GM12801 (cell line): ENCODE measurements around the gene FNDC7.

Experiments used
- CTCF ChIP-seq: IDR thresholded peaks from one replicate; pipeline ENCODE4 v1.5.1; 2011; ENCODE audit warnings: control low read depth; ENCODE audit not compliant: insufficient read length; ENCODE audit errors: extremely low read depth

FNDC7 gene

GRCh38 chr1:108691942-108692723 is 20.6 kb upstream of the FNDC7 start, which contains the start of gene PRPF38B:
Gene PRPF38B (plus strand): TSS chr1:108692310. CDS start chr1:108692592, 282 bp downstream.
- no peak for TF ChIP-seq CTCF

GRCh38 chr1:108692724-108693655 is 19.7 kb upstream of the FNDC7 start:
- TF ChIP-seq CTCF, result no peak

GRCh38 chr1:108695535-108695934 is 17.2 kb upstream of the FNDC7 start:
- no peak for TF ChIP-seq CTCF

GRCh38 chr1:108699375-108700332 is 13.1 kb upstream of the FNDC7 start:
- no peak for TF ChIP-seq CTCF

GRCh38 chr1:108701176-108701849 is 11.4 kb upstream of the FNDC7 start:
- TF ChIP-seq CTCF, result no peak

- TF ChIP-seq CTCF, result no peak
Observed at GRCh38 chr1:108703939-108704338, 8.8 kb upstream of the FNDC7 start.
